HepG2 (cell line): Measurements from ENCODE around the gene RPH3AL.

ENCODE experiments used
- CBFB ChIP-seq: sonication (generic); formaldehyde crosslinking; IDR thresholded peaks from 2 replicates; pipeline ENCODE4 v1.4.0; 2020; ENCODE audit warnings: missing genetic modification reagents
- CREBL2 ChIP-seq: sonication (generic); formaldehyde crosslinking; IDR thresholded peaks from 2 replicates; pipeline ENCODE4 v1.8.1; 2023; ENCODE audit warnings: missing genetic modification reagents, mild to moderate bottlenecking, borderline replicate concordance
- POLR2A ChIP-seq, 2 experiments: IDR thresholded peaks; 2 replicates each; pipeline ENCODE4 v1.6.1; 2011; ENCODE audit warnings: low read depth in 2 of 2, low read length in 2 of 2, mild to moderate bottlenecking in 1 of 2, moderate library complexity in 1 of 2; ENCODE audit not compliant: insufficient read depth in 1 of 2
- RFXANK ChIP-seq: IDR thresholded peaks from 2 replicates; pipeline ENCODE4 v1.6.1; 2016

- TF ChIP-seq POLR2A (IDR thresholded peaks at IDR 0.05; ENCODE audit: insufficient read depth in 1 of 2, low read depth in 2 of 2, low read length in 2 of 2) (no peak), CBFB (CRISPR knock-in tag) (no peak), CREBL2 (no peak), RFXANK (CRISPR knock-in tag) (no peak)
Measured at GRCh38 chr17:332023-332422, 20.6 kb downstream of the RPH3AL start.
